GM19468 (cell line): ENCODE results near the gene CFAP46.

Experiments used
- ATAC-seq: cut with Tn5 transposase; IDR thresholded peaks from one replicate; pipeline ENCODE4 v1.9.1; 2021; ENCODE audit warnings: mild to moderate bottlenecking, moderate library complexity, moderate number of reproducible peaks; ENCODE audit not compliant: unreplicated experiment; ENCODE audit errors: extremely low read depth

The CFAP46 gene

DNA sequence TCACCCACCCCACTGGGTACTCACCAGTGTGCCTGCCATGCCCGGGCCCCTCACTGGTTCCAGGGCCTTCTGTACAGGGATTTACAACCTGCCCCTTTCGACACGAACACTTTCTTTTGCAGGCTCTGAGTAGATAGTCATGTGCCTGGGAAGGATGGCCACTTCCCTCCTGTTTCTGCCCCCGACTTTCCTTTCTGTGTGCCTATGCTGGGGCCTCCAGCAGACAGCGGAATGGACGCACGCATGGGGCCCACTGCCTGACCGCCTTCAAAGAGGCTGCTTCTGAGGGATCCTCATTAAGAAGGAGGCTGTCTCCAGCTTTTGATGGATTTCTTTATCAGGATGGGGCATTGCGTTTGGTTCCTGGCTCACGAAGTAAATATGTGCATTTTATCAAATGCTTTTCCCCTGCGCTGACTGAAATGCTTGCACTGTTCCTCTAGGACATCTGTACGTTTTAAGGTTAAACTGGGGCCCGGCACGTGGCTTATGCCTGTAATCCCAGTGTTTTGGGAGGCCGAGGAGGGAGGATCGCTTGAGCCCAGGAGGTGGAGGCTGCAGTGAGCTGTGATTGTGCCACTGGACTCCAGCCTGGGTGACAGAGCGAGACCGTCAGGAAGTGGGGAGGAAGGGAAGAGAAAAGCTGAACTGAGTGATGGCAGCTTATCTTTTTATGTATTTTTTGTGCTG is 127.1 kb downstream of the CFAP46 start:
- ATAC-seq = no peak

DNA sequence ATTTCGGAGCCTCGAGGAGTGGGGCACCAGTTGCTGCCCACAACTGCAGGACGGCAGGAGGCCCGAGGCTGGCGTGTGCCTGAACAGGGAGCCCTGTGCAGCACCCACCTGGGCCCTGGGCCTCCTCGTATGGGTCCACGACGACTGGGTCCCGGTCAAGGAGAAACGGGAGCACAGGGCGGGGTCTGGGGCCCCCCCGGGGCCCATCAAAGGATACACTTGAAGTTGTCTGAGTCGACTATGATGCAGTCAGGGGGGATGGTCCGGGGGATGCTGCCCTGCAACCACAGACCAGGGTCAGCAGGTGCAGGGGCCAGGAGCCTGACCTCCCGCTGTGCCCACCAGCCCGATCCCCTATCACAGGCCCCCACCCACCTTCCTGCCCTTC is 127.9 kb downstream of the CFAP46 start:
- ATAC-seq = no peak

- no peak for ATAC-seq
Measured at GRCh38 chr10:132813560-132814468, 128.6 kb downstream of the CFAP46 start.

GRCh38 chr10:132813001-132813401 is 129.4 kb downstream of the CFAP46 start:
- ATAC-seq = no peak

GRCh38 chr10:132812520-132812919 is 129.8 kb downstream of the CFAP46 start:
- no peak for ATAC-seq

- no peak for ATAC-seq
Measured at GRCh38 chr10:132811891-132812481, 130.4 kb downstream of the CFAP46 start.

DNA sequence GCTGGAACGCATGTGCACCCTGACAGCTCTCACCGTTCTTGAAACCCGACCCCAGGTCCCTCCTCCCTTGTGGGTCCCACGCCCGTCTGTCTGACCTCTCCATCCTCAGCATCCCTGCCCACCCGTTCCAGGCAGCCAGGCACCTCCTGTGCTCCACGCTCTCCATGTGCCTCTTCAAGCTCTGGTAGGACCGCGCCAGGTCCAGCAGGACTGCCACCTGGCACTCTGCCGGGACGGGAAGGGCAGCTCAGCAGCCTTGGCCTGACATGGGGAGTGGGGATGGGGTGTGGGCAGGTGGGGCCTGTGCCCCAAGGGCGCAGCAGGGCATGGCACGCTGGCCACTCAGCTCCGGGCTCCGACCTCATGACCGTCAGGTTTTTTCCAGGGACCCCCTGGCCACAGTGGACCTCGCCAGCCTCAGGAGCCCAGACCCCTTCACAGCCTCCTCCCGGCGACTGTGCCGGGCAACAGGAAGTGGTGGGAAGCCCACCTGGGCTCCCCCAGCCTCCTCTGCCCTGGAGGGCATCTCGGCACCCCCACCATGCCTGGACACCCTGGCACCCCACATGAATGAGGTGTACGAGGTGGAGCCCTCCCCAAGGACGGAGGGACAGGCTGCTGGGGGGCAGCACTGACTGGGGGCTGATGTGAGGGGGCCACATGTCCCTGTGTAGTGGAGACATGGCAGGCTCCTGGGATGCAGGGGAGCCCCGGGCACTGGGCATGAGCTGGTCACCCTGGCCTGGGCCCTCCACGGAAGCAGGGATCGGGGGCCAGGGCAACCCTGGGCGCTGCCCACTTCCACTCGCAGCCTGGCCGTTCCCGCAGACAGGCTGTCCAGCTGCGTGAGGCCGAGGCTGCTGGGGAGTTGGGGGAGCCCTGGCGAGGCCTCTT is 131.3 kb downstream of the CFAP46 start:
- no peak for ATAC-seq

GRCh38 chr10:132810141-132810806 is 132.1 kb downstream of the CFAP46 start:
- no peak for ATAC-seq

GRCh38 chr10:132809232-132810140 is 132.9 kb downstream of the CFAP46 start:
- no peak for ATAC-seq

GRCh38 chr10:132808383-132809231 is 133.8 kb downstream of the CFAP46 start:
- no peak for ATAC-seq

- ATAC-seq = no peak
Measured at GRCh38 chr10:132807621-132808049, 134.7 kb downstream of the CFAP46 start.

DNA sequence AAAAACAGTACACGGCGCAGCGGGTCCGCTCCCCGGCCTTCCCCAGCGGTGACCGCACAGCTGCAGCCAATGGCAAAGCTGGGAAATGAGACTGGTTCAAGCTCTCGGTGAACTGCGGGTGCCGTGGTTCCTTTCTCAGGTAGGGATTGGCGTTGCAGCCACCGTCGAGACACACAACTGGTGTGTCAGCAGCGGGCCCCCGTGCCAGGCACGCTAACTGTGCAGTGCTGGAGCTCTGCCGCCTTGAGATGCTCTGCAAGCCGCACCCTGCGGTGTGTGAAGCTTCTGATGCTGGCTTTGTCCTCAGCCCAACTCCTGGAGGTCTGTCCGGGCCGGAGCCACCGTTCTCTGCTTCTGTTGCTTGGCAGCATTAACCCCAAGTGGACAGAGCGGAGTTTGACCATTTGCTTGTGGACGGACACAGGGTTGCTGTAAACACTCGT is 135.8 kb downstream of the CFAP46 start:
- no peak for ATAC-seq

DNA sequence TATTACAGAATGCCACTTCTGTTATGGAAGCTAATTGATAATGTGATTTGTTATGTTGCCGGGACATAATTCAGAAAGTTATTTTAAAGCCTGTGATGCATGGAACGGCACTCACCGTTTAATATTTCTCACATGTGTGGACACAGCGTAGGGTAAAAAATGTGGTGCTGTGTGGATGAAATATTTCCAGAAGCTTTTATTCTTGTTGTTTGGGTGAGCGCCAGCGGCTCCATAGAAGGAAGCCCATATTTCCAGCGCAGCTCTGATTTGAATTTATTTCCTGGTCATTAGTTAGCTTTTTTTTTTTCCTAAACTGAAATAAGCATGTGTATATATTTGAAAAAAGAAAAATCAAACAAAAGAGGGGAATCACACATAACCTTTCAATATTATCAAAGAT is 136.3 kb downstream of the CFAP46 start:
- no peak for ATAC-seq

DNA sequence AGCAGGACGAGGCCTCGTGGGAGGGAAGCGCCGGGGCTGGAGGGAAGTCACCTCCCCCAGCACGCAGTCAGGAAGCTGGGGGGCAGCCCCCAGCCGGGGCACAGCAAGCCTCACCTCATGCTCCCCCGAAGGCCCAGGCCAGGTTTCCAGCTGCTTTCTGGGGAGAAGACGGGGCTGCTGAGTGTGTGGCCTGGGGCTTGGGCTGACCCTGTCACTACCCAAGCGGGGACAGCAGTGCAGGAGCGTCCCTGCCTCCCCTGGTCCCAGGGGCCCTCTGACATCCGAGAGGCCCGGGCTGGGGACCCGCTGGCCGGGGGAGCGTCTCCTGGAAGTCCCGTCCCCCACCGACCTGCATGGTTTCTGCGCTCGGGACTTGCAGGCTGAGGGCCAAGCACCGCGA is 136.8 kb downstream of the CFAP46 start:
- ATAC-seq = no peak

- ATAC-seq = no peak
Measured at GRCh38 chr10:132804785-132805426, 137.5 kb downstream of the CFAP46 start.

DNA sequence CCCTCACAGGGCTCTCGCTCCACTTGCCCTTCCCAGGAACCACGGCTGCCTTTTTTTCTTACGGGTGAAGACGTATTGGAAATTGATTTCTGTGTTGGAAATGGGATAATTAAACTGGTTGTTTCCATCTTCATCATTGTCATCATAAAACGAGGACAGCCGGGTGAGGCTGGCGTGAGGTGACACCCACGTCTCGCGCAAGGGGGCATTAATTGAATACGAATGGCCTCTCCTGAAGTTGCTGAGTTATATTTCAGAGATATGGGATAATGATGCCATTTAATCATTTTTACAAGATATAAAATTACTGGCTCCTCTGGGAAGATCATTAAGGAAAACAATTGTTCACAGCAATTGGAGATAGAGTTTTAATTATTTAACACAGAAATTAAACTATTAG is 138.1 kb downstream of the CFAP46 start:
- no peak for ATAC-seq
